Kidney epithelial cell (primary cell): Measurements from ENCODE around the gene CYP4X1. TPM values are rescaled to one million over a fixed set of nuclear protein-coding genes. Genes with fewer than 3 reads are reported as not detected.
"Not testable (repeated sequence)": the region's sequence is repeated elsewhere in the genome, so short reads cannot be mapped to it uniquely, and the experiment has no call there.

Experiments used
- DNase-seq: peaks from one replicate; pipeline ENCODE4 v3.0.0-alpha.2; 2010; ENCODE audit warnings: low read depth
- H3K27me3 ChIP-seq: 2 replicates; pipeline ENCODE4 v1.6.0; 2011; ENCODE audit warnings: low read length; ENCODE audit not compliant: control insufficient read depth, insufficient read depth
- H3K36me3 ChIP-seq: 2 replicates; pipeline ENCODE4 v1.5.1; 2011; ENCODE audit warnings: low read length; ENCODE audit not compliant: control insufficient read depth, insufficient read depth
- H3K4me3 ChIP-seq: 2 replicates; pipeline ENCODE4 v1.5.1; 2011; ENCODE audit warnings: low read depth, mild to moderate bottlenecking, control low read depth, low read length
- CTCF ChIP-seq: IDR thresholded peaks from 2 replicates; pipeline ENCODE4 v1.5.1; 2011; ENCODE audit warnings: mild to moderate bottlenecking, moderate library complexity, low read length, control low read depth, inconsistent platforms; ENCODE audit not compliant: insufficient read depth, poor library complexity, severe bottlenecking
- total RNA-seq: library from RNA; depleted of rRNA; stranded (reverse); fragments of >200 nt; gene quantifications from 2 replicates; pipeline ENCODE4 v1.2.3, GENCODE V29; 2015

CYP4X1 gene
- total RNA-seq: 0.34 TPM in 1 of 2 replicates, not detected in the other

GRCh38 chr1:47023268-47024140 lies at the start of gene CYP4X1:
TSS of gene CYP4X1 (plus strand) at chr1:47023669. CDS start at chr1:47023818, 149 bp downstream.
- H3K27me3 ChIP-seq: peaks cover 8% of the 10 kb centered on the region
- TF ChIP-seq CTCF: no peak
- H3K4me3 ChIP-seq: peak within 1 kb of the TSS; percentile 5
- DNase-seq: no peak
- no peaks in the 10 kb centered on the region for H3K36me3 ChIP-seq

- Histone ChIP-seq H3K36me3 (no peaks in the 10 kb centered on the region), H3K4me3 (no peak overlapping the region), H3K27me3 (no peaks in the 10 kb centered on the region)
- no peak for TF ChIP-seq CTCF
- DNase-seq: no peak
Measured at GRCh38 chr1:46983166-46983829, 40.2 kb upstream of the CYP4X1 start.

GRCh38 chr1:46983830-46984586 lies 39.5 kb upstream of the CYP4X1 start:
- no peak for DNase-seq
- Histone ChIP-seq H3K36me3 (no peaks in the 10 kb centered on the region), H3K4me3 (no peak overlapping the region), H3K27me3 (no peaks in the 10 kb centered on the region)
- TF ChIP-seq CTCF: no peak

GRCh38 chr1:46990541-46990940 lies 32.9 kb upstream of the CYP4X1 start:
- not testable (repeated sequence) for H3K27me3 ChIP-seq, DNase-seq, H3K36me3 ChIP-seq, H3K4me3 ChIP-seq

GRCh38 chr1:46991083-46991923 lies 32.2 kb upstream of the CYP4X1 start:
- Histone ChIP-seq H3K36me3 (no peaks in the 10 kb centered on the region), H3K27me3 (no peaks in the 10 kb centered on the region), H3K4me3 (no peak overlapping the region)
- no peak for DNase-seq
- TF ChIP-seq CTCF: peak; percentile 25
